HG03520 (cell line): ENCODE data around the gene GPR17.

Source experiments
- ATAC-seq: cut with Tn5 transposase; IDR thresholded peaks from one replicate; pipeline ENCODE4 v1.9.1; 2021; ENCODE audit warnings: mild to moderate bottlenecking, moderate library complexity; ENCODE audit not compliant: unreplicated experiment

Gene GPR17

DNA sequence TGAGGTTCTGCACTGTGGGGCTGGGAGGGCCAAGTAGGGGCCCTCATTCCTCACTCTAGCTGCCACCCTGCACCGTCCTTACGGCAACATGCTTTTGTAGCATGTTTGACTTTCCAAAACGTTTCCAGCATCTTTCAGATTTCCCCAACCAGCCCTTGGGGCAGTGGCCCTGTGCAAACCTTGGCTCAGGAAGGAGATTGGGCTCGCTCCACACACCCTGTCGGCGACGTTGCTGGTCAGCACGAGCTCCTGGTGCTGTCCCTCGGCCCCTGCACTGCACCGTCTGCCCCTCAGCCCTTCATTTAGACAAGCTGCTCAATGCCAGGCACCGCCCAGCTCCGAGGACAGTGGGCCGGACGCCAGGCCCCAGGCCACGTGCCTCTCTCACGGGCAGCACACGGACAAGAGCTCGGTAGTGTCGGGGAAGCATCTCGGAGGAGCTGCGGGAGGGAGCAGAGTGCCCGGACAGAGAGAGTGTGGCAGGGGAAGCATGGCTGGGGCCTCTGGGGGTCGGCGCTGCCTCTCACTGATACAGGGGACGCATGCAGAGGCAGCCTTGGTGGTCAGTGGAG, 6.9 kb downstream of the GPR17 start:
- ATAC-seq = no peak

- ATAC-seq = no peak
Observed at GRCh38 chr2:127653421-127654083, 7.6 kb downstream of the GPR17 start.

DNA sequence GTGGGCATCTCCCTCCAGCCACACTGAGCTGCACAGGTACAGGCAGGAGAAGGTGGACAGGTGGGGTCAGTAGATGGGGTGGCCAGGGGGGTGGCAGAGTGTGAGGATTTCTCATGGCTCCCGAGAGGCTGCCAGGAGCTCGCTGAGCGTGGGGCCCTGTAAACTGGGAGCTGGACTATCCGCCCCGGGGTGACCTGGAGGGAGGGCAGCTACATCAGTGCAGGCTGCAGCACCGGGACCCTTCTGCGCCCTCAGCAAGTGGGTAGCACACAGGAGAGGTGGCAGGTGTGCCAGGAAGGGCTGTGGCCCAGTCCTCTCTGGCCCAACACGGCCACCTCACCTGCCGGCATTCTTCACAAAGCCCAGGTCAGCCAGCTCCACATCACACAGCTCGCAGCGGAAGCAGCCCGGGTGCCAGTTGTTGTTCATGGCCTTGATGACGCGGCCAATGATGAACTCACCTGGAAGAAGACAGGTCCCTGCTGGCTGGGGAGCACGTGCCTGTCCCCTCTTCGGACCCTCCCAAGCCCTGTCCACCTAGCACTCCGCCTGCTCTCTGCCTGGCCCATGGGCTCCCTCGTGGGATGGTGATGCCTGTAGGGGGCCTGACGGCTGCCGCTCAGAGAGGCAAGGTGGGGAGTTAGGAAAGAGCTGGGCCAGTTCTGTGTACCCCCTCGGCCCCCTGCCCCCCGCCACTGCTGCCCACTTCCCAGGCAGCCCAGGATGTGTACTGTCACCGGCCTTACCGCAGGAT, 8.3 kb downstream of the GPR17 start:
- ATAC-seq = no peak

- no peak for ATAC-seq
Observed at GRCh38 chr2:127654838-127655175, 8.9 kb downstream of the GPR17 start.

GRCh38 chr2:127655209-127656073, 9.5 kb downstream of the GPR17 start:
- no peak for ATAC-seq

GRCh38 chr2:127656569-127657231, 10.7 kb downstream of the GPR17 start:
- no peak for ATAC-seq

DNA sequence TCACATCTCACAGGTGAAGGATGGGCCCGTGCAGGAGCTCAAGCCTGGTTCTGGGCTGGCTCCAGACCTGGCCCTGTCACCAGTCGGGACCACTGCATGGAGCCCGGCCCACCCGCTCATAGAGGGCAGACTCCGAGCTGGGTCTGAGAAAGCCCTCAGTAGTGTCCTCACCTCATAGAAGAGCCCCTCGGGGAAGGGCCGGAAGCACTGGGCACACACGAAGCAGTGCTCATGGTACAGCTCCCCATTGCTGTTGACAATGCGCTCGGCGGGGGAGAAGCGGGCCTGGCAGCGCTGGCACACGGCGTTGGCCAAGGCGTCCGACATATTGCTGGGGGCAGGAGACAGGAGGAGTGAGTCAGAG, 11.3 kb downstream of the GPR17 start:
- no peak for ATAC-seq

DNA sequence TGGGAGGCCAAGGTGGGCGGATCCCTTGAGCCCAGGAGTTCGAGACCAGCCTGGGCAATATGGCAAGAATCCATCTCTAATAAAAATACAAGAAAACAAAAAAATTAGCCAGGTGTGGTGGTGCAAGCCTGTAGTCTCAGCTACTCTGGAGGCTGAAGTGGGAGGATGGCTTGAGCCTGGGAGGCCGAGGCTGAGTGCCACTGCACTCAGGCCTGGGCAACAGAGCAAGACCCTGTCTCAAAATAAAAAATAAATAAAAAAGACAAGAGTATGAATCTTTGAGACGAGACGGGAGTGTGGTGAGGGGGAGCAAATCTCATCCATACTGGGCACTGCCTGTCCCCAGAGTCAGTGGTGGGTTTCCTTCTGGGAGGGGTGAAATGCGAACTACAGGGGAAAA, 12.2 kb downstream of the GPR17 start:
- no peak for ATAC-seq

- ATAC-seq = no peak
Observed at GRCh38 chr2:127658641-127659407, 12.9 kb downstream of the GPR17 start.

DNA sequence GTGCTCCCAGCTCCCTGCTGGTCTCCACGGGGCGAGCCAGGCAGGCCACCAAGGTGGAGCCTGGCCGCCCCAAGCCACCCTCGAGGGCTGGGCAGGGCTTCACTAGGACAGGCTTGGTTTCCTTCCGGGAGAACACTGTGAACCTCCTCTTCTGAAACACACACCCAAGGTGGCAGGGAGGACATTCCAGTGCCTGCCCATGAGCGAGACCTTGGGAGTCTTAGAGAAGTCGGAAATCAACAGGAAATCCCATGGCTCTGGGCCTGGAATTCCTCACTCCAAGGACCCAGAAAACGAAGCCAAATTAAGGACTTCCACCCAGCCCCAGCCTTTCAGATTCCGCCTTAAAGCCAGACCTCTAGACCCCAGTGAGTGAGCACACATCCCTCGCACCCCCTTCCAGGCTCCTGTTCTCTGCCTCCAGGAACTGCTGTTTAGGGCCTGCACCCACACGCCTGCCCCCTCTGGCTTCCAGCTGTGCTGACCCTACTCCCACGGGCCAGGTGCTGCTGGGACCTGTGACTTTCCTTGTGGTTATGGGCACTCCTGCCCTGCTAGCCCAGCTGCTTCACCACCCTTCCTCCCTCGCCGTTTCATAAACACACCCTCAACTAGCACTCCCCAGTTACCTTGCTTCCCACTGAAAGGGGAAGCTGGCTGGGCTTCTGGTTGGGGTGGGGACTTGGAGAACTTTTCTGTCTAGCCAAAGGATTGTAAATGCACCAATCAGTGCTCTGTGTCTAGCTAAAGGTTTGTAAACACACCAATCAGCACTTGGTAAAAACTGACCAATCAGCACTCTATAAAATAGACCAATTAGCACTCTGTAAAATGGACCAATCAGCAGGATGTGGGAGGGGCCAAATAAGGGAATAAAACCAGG, 13.7 kb downstream of the GPR17 start:
- no peak for ATAC-seq

- ATAC-seq = no peak
Observed at GRCh38 chr2:127660291-127660578, 14.3 kb downstream of the GPR17 start.

- ATAC-seq = no peak
Observed at GRCh38 chr2:127661072-127661649, 15.2 kb downstream of the GPR17 start.

DNA sequence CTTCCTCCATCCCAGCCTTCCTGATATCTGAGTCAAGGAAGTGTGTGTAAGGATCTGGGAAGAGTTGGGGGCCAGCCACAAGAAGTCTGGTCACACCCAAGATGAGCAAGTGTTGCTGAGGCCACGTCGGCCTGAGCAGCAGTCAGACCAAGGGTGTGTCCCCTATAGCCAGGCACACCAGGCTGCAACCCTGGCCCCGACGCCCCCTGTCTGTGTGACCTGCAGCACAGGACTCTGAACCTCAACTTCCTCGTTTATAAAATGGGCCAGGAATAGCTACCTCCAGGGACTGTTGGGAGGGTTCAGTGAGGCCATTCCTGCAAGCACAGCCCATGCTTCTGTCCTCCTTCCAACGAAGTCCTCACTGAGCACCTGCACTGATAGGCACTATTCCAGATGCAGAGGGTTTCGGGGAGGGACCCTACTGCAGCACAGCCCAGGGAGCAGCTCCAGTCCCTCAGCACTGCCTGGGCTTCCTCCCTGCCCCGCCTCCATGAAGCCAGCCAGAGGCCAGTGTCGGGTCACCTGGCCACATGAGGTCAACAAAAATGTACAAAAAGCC, 16.1 kb downstream of the GPR17 start:
- ATAC-seq = no peak

- no peak for ATAC-seq
Observed at GRCh38 chr2:127662937-127663565, 17.1 kb downstream of the GPR17 start.

- ATAC-seq = no peak
Observed at GRCh38 chr2:127663566-127664064, 17.7 kb downstream of the GPR17 start.

DNA sequence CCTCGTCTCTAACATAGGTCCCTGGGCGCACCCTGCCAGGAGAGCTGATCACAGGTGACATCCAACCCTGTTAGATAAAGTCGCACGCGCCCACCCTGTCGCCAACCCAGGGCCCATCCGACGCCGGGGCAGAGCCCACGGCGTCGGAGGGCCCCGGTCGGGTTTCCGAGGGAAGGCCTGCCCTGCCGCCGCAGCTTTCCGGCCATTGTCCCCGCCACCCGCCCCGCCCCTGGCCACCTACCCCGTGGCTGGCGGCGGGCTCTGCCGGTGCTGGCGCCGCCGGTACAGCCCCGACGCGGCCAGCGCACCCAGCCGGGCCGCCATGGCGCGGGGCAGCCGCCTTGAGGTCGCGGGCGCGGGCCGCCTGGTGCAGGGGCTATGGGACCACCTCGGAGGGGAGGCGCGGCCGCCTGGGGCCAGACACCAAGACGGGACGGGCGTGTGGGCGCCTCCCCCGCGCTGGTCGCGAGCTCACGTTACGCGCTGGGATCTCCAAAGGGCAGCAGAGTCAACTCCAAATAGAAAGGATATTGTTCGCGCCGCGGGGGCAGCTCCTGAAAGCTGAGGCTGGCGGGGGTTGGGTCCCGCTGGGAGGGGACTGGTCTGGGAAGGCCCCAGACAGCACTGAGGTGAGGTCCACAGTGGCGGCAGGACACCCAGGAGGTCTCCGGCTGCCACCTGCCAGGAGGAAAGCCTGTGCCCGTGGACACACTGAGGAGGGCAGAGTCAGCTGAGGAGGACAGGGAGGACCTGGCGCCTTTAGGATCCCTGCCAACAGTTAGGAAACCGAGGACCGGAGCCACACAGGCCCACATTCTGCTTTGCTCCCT, 18.3 kb downstream of the GPR17 start:
- no peak for ATAC-seq

DNA sequence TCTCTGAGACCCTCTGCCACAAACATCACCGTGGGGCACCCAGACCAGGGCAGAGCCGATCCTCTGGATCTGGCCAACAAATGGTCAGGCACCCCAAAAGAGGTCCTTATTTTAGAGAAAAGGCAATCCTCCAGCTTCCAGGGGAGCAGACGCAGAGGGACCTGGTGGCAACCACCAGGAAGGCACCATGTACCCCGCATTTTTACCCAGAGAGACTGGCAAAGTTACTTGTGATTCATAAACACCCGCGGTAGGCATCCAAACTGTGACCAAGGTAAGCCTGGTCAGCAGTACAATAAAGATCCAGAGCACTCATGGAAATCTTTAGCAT, 18.9 kb downstream of the GPR17 start:
- ATAC-seq = no peak
